HG03432 (cell line): ENCODE measurements around the gene MT1HL1.
"Not testable (repeated sequence)": the region's sequence is repeated elsewhere in the genome, so short reads cannot be mapped to it uniquely, and the experiment has no call there.

Source experiments
- ATAC-seq: cut with Tn5 transposase; IDR thresholded peaks from one replicate; pipeline ENCODE4 v1.9.1; 2021; ENCODE audit warnings: mild to moderate bottlenecking, moderate library complexity; ENCODE audit not compliant: unreplicated experiment

MT1HL1 gene

DNA sequence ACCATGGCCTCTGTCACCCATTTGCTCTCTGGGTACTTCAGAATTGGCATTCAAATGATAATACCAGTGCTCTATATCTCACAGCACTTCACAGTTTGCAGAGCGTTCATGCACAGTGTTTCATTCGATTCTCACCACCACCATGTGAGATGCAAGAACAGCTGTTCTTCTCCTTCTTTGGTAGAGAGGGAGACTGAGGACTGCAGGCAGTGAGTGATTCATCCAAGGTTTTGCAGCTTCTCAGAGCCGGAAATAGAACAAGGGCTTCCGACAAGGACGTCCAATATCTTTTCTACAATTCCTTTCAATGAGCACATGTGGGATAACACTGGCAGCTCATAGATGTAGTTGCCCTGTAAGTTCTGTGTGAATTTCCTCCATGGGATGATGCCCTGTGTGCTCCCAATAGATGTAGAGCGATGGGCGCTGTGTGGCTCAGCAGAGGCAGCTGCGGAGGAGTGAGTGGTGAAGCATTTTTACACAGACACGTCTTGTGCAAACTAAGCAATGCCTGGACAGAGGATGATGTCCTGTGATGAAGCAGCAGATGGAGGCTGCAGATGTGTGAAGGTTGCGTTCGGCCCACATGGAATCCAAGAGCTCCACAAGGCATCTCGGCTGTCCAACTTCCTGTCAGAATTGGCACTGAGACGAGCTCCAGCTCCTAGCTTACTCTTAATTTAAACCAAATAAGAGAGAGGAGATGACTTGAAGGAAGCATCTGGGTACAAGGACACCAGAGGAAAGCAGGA, 24.9 kb downstream of the MT1HL1 start:
- ATAC-seq, result no peak

- no peak for ATAC-seq
These were observed 25.5 kb downstream of the MT1HL1 start for GRCh38 chr1:236978740-236979139.

GRCh38 chr1:236975461-236975860, 28.8 kb downstream of the MT1HL1 start:
- no peak for ATAC-seq

DNA sequence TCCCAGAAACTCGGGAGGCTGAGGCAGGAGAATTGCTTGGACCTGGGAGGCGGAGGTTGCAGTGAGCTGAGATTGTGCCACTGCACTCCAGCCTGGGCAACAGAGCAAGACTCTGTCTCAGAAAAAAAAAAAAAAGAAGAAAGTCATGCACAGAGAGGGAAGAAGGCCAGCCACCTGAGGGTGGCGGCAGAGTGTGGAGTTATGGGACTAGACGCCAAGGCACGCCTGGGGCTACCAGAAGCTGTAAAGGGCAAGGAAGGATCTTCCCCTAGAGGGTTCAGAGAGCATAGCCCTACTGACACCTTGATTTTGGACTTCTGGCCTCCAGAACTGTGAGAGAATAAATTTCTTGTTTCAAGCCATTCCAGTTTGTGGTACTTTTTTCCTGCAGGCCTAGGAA, 30.2 kb downstream of the MT1HL1 start:
- not testable (repeated sequence) for ATAC-seq

DNA sequence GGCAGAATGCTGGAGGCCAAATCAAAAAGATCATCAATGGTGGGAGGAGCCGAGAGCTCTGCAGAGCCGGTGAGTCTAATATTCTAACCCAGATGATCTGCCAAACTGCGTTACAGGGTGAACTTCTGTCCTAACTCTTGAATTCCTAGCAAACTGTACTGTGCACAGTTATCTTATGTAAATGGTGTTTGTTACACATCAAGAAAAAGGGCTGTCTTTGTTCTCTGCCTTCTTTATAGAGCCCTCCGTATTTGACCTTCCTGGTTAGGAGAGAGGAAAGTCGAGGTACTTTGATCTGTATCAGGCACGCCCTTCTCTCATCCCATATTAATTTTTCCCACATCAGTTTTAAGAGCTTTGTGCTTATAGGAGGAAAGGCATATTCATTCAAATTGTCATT, 37.6 kb downstream of the MT1HL1 start:
- no peak for ATAC-seq

DNA sequence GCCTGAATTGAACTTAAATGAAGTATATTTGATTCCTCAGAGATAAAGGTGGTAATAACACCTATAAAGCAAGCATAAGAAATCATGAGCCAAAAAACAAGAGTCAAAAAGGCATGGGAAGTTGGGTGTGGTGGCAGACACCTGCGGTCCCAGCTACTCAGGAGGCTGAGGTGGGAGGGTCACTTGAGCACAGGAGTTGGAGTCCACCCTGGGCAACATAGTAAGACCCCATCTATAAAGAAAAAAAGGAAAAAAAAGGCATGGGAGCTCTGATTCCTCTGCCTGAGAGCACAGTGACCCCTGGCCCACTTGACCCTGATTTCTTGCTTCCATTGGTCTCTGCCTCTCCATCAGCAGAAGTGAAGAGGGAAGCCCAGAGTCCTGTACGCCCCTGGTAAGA, 40.3 kb downstream of the MT1HL1 start:
- no peak for ATAC-seq

GRCh38 chr1:236959112-236959511, 45.1 kb downstream of the MT1HL1 start:
- no peak for ATAC-seq

DNA sequence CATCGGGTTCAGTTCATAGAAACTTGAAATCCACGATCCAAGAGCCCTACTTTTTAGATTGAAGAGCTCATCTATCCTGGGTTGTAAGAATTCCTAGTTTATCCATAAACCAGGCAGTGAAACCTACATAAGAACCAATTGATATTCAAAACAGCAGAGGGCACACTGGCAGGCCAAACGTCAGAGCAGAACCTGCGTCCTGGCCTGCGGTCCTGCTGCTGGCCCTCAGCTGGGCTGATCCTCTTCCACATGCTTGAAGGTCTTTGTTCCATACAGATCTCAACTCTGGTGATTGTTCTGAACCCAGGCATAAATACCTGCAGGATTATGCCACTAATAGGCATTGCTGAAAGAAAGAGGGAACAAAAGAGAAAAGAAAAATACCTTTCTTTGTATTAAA, 47.0 kb downstream of the MT1HL1 start:
- no peak for ATAC-seq
